GM19468 (cell line): ENCODE measurements around the gene NCOA3.

Experiments used
- ATAC-seq: cut with Tn5 transposase; IDR thresholded peaks from one replicate; pipeline ENCODE4 v1.9.1; 2021; ENCODE audit warnings: mild to moderate bottlenecking, moderate library complexity, moderate number of reproducible peaks; ENCODE audit not compliant: unreplicated experiment; ENCODE audit errors: extremely low read depth

The NCOA3 gene

DNA sequence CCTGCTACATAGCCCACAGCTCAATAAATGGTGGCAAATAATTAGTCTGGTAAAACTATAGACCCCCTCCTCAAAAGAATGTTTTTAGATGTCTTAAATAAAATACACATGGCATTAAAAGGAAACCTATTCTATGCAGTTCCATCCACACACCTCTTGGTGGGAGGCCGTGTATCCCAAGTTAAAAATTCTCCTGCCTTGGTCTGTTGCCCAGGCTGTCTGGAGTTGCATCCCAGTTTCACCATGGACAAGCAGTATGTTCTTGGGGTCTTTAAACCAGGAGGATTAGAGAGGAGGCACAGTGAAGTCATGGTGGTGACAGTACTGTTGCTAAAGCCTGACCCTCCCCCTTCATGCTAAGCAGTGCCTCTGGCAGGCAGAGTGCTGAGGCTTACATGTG, 188.0 kb downstream of the NCOA3 start:
- no peak for ATAC-seq

DNA sequence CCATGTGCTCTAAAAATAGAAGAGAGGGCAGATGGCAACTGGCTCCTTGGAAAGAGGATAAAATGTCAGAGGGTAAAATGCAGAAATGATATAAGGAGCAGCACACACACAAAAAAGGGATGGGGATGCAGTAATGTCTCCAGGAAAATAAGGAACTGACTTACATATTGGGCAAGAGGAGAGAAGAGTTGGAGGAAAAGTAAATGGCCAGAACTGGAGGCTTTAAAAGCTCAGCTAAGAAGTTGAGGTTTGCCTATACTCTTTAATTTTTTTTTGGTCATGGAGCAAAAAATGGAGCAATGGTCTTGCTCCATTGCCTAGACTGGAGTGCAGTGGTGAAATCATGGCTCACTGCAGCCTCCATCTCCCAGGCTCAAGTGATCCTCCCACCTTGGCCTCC, 189.9 kb downstream of the NCOA3 start:
- no peak for ATAC-seq

DNA sequence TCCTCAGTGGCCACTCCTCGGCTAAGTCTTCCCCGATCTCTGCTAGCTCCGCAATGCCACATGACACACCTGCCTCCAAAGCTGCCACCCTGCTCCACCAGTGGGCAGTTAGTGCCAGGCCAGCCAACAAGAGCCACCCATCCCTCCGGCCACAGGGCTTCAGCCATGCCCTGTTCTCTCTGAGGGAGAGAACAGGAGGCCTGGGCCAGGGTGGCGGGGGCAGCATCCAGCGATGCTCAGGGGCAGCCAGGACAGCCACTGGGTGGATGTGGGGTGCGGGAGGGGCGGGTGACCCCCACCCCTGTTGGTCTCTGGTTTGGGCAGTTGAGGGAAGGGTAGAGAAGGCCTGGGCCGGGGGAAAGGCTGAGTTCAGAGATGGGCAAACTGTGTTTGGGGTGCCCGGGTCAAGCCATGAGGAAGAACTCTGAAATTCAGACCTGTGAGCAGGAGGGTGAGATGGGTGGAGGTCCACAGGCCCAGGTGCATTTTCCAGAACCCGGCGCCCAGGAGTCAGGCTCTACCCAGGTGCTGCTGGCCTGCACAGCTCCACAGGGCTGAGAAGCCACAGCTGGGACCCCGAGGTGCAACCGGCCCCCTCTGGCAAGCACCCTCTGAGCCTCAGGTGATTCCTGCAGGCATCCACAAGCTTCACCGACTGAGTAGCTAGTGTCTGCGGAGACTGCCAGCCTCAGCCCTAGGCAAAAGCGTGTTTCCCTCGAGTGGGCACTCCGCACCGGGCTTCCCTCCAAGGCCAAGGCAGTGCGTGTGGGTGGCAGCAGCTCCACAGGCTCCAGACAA, 192.5 kb downstream of the NCOA3 start:
- ATAC-seq = no peak

- no peak for ATAC-seq
Measured at GRCh38 chr20:47696856-47697255, 195.2 kb downstream of the NCOA3 start.

- no peak for ATAC-seq
Measured at GRCh38 chr20:47698142-47698541, 196.5 kb downstream of the NCOA3 start.

DNA sequence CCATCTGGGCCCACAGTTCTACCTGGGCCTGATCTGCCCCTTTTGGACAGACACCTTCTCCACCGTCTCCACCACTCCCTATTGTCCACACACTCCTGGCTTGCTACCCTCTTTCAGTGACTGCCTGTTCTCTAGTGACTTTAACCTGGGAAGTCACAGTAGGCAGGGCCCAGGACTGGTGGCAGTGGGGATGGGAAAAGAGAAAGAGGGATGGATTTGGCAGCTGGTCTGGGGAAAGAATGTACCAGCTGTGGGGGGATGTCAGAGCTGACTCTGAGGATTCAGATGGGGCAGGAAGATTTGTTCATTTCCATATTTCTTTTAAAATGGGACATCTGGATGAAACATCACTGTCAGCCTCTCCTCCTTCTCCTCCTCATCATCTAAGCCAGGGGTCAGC, 198.1 kb downstream of the NCOA3 start:
- no peak for ATAC-seq

DNA sequence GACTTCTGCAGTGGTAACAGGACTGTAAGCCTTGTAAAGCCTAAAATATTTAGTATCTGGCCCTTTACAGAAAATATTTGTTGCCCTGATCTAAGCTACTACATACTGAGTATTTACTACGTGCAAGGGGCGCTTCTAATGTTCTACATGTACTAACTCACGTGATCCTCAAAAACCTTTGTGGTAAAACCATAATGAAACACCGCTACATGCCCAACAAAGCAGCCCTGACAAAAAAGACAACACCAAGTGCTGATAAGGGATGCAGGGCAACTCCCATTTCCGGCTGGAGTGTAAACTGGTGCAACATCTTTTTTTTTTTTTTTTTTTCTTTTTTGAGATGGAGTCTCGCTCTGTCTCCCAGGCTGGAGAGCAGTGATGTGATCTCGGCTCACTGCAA, 198.6 kb downstream of the NCOA3 start:
- no peak for ATAC-seq

DNA sequence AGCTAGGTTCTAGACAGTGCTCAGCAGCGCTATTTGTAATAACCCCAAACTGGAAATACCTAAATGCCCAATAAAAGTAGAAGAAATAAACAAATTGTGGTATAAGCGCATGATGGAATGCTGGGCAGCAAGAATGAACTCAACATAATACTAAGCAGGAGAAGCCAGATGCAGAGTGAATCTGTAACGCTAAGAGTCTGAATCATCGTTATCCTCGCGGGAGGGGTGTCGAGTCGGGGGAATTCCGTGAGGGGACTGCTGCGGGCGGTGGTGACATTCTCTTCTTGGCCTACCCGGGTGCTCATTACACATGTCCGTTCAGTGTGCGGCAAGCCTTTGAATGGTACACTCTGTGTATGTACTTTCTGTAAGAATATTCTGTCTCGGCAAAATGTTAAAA, 199.9 kb downstream of the NCOA3 start:
- ATAC-seq = no peak

DNA sequence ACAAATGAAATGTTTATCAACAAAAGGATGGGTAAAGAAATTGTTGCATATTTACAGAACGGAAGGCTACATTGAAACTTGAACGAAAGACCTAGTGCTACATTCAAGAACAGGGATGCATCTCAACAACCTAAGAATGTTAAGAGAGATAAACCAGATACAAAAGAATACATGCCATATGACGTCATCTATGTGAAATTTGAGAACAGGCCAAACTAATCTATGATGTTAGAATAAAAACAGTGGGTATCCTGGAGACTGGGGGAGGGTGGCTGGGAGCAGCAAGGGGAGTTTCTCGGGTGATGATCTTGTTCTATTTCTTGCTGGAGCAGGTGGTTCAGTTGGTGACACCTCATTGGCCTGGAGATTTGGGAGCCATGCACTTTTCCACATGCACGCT, 202.1 kb downstream of the NCOA3 start:
- no peak for ATAC-seq

- ATAC-seq = no peak
Measured at GRCh38 chr20:47704746-47705496, 203.2 kb downstream of the NCOA3 start.

DNA sequence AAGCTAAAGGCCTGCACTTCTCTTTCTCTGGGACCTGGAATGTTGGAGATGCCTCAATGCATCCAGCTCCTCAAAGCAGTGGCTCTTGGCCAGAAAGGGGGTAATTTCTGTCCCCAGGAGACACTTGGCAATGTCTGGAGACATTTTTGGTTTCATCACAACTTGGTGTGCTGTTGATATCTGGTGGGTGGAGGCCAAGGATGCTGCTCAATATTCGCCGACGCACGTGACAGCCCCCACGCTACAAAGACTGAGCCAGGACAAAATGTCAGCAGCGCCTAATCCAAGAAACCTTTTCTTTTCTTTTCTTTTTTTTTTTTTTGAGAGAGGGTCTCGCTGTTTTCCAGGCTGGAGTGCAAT, 203.8 kb downstream of the NCOA3 start:
- ATAC-seq = no peak

- no peak for ATAC-seq
Measured at GRCh38 chr20:47706345-47706744, 204.7 kb downstream of the NCOA3 start.
